Glomerular visceral epithelial cell (primary cell): ENCODE data around the gene ABCB9.
"Not testable (repeated sequence)": the region's sequence is repeated elsewhere in the genome, so short reads cannot be mapped to it uniquely, and the experiment has no call there.

Source experiments
- DNase-seq: peaks from one replicate; pipeline ENCODE4 v3.0.0-alpha.2; 2016; ENCODE audit errors: extremely low spot score

The ABCB9 gene

DNA sequence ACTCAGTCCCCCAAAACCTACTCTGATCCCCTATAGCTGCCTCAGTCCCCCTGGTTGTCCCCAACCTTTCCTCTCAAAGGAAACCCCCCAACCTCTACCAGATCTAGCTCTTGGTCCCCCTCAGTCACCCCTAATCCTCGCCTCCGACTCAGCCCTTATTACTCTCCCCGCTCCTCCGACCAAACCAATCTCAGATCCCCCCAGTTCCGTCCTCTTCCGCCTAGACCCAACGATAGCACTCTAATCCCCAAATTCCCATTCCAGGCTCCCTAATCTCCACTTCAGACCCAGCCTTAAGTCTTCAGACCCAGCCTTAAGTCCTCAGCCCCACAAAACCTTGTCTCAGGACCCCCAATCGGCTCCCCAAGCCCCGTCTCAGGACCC is 71.0 kb downstream of the ABCB9 start:
- DNase-seq = no peak

DNA sequence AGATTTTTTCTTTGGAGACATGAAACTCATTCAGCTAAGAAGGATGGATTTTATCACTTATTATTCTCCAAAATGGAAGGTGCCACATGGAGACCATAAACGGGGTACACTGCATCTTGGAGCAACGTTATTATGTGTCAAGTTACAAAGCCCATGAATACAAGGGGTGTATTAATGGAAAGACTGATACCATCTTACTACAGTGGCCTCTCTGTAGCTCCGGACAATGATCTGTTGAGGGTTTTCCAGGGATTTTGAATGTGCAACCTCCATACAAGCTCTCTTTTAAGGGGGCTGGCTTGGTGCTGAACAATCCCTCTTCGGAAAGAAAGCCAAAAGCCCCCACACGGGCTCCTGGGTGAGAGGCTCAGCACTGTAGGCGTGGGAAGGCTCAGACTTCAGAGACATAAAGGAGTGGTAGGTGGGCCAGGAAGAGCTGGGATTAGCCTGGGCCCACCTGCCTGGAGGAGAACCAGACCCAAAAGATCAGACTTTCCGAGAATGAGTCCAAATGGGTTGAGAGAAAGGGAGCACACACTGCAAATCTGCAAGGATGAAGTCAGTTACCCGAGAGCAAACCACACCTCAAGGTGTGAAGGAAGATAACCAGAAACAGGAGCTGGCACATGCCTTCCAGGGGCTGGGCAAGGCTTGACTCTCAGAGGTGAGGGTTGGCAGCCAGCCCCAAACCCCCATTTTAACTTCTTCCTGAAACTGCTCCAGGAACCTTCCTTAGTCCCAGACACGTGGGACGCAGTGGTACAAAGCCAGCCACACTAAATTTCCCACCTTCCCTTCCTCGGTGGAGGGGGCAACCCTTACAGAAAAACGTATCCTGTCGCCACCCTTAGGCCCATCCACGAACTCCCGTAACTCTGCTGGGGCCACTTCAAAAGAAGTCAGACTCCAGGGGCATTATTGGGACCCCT is 71.8 kb downstream of the ABCB9 start:
- DNase-seq = no peak

DNA sequence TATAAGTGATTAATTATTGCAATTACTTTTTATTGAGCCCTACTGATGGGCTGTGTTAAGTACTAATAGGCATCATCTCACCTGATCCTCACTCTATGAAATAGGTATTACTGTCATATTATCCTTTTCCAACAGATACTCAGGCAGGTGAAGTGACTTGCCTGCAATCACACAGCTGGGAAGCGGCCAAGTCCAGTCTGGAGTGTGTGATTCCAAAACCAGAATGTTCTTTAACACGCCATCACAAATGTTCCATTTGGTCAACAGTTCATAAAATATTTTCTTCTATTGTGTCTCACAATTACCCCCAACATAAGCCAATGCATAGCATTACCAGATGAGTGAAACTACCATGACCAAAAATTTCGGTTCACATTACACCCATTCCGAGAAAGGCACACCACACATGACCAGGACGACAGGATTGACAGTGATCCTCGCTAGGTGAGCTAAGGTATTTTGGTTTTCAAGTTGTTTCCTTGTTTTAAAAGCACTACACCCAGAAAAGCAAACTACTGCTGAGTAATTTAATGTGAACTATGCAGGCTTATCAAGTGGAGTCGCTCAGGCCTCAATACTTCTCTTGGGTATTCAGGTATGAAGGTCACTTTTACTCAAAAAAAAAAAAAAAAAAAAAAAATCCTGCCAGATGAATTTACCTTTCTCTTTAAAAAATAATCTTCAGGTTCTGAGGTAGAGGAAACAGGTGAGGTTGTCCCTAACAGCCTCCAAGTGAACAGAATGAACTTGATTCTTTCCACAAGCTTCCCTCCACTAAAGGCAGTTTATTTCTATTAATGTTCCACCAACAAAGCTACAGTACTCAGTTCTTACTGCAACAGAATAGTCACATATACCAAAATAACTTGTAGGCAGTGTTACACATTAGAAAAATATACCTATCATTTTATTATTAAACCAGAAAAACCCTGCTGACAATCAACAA is 72.8 kb downstream of the ABCB9 start:
- DNase-seq = no peak

DNA sequence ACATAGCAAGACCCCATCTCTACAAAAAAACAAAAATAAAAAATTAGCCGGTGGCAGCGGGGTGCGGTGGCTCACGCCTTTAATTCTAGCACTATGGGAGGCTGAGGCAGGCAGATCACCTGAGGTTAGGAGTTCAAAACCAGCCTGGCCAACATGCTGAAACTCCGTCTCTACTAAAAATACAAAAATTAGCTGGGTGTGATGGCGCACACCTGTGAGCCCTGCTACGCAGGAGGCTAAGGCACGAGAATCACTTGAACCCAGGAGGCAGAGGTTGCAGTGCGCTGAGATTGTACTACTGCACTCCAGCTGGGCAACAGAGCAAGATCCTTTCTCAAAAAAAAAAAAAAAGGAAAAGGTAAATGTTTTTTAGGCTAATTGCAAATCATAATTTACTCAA is 73.5 kb downstream of the ABCB9 start:
- DNase-seq = not testable (repeated sequence)

DNA sequence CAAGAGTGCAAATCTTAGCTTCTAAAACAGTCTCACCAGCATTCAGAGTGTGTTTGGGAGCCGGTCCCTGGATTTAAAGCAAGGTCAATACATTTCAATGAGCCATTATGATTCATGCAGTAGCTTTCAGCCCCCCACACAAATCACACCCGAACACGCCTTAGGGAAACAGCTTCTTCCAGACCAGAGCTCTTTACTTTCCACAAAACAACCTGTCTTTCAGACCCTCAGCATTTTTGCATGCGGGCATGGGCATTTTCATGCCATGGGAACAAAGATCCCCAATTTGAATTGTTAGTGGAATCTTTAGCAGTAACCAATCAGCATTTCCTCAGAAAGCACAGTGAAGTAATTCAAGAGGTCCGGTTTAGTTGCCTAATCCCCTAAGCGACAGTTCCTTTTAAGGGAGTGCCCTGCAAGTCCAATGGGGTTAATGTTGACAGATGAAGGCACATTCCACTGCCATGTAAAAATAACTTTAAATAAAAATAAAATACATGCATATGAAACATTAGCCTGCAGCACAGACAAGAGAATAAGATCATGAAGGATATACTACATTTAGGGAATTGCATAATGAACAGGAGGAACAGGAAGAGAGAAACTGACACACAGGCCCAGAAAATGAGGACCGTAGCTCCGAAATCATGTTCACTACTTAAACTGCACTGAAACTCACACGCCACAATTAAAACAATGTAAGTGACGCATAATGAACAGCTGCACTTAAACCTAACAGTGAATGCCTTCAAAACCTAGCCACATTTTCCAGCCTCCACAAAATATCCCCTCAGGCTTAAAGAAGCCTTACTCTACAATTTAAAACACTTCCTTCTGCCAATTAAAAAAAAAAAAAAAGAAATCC is 74.4 kb downstream of the ABCB9 start:
- no peak for DNase-seq

DNA sequence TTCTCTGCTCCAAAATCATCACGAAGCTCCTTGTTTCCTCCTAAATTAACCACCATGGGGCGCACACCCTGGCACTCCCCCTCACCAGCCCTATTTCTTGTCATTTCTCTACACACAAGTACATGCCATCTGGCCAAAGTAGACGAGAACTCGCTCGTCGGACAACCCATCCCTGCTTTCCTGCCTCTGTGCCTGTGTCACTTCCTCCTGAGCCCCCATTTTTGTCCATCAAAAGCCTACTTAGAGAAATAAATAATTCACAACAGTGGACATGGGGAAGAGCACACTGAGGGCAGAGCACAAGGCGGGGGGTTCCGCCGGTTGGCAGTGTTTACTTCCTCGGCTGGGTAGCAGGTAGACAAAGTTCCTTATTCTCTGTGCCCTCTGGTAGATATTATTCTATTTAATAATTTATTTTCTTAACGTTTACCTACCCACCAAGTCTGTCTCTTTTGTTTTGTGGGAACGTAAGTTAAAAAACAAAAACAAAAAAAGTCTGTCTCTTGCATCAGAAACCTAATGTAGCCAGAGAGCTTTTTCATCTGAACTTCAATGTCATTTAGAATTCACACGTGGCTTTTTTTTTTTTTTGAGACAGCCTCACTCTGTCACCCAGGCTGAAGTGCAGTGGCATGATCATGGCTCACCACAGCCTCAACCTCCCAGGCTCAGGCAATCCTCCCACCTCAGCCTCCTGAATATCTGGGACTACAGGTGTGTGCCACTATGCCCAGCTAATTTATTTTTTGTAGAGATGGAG is 76.3 kb downstream of the ABCB9 start:
- no peak for DNase-seq

DNA sequence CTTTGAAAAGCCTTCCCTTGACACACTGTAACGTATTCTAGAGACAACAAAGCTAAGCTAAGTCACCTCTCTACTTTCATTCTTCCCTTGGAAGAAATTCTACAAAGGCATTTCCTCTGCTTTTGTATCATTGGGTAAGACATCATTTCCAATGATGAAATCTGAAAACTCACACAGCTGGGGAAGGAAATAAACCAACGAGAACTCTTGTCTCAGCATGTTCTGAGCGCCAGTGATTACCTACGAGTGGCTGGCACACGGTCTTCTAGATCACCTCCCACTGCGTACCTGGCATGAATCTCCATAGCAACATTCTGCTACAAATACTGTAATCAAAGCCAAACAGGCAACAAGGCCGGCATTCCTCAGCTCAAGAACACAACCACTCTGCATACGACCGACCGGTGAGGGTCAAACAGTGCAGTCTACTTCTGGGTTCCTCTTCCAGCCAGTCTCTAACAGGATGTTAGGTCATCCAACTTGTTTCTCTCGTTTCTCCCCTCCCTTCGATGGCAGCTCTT is 78.0 kb downstream of the ABCB9 start:
- DNase-seq = peak; percentile 80

DNA sequence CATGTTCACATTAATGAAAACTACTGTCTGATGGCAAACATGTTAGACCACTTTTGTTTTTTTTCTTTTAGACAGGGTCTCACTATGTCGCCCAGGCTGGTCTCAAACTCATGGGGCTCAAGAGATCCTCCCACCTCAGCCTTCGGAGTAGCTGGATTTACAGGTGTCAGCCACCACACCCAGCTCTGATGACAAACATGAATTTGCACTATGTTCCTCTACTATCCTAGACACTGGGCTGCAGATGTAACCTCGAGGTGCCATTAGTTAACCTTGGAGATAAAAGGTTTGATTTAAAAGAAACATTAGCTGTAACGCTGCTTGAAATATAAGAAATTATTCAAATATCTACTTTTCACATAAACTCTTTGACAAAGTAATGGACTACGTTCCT is 78.4 kb downstream of the ABCB9 start:
- DNase-seq = no peak

DNA sequence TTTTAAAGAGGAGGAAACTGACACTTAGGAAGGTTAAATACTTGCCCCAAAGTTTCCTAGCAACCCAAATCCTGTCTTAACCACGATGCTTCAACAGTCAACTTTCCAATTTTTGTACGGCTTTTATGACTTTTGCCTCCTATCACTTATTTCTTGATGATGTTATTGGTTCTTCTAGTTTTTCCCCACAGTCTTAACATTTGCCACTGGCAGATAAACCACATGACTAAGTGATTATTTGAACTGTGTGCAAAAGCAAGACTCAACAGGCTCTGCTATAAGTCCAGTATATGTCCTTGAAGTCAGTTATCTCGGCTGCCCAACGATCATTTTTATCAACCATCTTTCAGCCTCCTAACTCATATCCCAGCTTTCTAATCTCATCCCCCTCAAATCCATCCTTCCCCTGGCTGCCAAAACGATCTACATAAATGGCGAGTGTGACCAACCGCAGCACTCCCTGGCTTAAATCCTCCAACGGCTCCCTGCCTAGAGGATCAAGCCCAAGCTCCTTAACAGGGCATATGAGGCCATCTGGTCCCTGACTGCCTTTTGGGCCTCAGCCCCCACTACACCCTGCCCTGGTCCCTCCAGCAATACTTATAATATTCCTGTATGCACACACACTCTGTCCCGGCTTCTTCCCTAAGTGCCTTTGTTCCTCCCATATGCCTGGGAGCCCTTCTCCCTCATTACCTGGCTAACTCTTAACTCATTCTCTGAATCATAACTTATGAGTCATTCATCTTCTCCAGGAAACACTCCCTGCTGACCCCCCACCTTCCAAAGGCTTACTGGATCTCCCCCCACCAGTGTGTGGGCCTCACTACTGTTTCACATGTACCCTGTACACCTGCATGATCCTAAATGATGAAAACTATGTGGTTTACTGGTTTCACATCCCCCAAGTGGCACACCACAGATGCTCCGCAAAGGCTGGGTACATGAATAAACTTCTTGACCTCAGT is 79.1 kb downstream of the ABCB9 start:
- DNase-seq = peak; percentile 81

DNA sequence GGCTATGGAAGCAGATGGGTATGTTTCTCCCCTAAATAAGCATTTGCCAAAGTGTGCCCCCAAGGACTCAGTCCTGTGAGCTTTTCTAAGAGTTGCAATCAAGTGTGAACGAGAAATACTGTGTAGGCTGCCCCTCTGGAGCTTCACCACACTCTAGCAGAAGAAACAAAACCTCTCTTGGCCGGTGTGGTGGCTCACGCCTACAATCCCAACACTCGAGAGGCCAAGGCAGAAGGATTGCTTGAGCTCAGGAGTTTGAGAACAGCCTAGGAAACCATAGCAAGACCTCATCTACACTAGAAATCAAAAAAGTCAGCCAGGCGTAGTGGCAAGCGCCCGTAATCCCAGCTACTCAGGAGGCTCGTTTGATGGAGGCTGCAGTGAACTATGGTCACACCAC is 80.1 kb downstream of the ABCB9 start:
- no peak for DNase-seq

DNA sequence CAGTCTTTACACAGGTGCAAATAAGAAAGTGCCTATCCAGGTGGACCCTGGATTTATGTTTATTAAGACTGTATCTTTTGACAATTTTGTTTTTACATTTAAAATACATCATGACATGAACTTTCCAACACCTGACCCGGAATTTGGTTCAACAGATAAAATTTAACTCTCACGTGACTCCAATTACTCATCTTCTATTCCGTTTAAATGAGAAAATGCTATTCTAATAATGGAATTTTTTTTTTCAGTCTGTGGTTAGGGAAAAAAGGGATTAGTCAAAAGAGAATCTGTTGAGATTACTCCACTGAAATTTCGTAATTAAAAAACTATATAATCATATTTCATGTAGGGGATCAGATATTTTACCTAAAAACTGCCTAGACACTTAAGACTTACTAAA is 81.4 kb downstream of the ABCB9 start:
- DNase-seq = no peak

DNA sequence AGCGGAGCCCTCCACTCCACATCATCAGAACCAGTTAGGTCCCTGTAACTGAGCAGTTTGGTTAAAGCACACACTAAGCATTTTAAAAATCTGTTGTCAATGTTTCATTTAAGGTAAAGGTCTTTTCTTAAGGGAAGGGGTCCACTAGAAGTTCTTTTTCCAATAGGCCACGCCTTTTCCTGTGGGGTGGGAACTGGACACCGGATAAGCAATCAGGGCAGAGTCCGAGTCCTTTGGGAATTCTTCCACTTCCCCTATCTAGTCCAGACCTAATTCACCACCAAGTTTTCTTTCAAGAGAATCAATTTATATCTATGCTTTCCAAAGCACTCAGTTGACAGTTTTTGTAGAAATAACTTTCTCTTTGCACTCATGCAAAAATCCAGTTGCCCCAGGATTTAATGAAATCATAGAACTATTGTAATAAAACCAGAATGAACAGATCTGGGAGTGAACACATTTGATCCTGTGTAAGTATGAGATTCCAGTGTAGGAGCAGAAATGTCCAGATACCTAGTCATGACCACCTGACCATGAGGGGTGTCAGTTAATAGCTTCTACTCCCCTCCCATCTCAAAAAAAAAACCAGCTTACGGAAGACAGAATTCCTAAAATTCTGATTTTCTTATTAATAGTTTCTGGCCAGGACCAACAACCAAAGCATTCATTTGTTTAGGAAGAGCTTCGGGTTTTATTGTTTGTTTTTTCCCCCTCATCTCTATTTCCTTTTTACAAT is 82.0 kb downstream of the ABCB9 start:
- DNase-seq = no peak

DNA sequence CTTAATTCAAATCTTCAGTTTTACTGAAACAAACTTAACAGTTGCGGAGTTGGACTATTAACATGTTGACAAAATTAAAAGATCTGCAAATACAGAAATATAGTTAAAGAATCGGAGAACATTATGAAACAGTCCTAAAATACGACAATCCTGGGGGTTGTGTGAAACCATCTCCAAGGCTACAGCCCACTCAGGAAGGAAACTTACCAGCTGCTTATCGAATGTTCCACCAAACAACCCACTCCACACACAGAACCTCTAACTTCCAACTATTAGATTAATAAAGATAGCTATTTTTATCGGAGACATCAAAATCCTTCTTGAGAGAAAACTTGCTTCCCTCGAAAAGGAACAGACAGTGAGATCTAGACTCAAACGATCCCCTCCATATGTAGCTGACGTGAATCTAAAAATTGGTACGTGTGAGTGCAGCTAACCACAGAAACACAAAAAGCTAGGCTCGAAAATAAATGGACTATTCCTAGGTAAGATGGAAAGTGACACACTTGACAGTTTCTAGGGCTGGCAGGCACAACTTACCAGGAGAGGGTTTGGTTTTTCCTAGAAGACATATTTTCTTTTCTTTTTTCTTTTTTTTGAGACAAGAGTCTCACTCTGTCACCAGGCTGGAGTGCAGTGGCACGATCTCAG is 83.2 kb downstream of the ABCB9 start:
- no peak for DNase-seq

DNA sequence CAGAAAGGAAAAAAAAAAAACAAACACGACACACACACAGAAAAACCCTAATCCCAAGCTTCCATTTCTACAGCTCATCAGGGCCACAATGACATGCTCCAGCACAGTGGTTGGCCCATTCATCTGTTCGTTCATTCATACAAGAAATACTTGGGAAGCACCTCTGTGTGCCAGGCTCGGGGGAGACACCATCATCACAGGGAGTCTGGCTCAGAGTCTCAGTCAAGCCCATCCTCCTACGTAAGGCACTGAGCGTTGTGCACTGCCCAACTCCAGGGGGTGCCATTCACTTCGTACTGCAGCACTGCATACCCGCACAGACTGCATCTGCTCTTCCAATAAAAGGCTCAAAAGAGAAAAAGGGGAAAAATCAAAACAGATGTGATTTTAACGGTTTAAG is 85.6 kb downstream of the ABCB9 start:
- DNase-seq = no peak

DNA sequence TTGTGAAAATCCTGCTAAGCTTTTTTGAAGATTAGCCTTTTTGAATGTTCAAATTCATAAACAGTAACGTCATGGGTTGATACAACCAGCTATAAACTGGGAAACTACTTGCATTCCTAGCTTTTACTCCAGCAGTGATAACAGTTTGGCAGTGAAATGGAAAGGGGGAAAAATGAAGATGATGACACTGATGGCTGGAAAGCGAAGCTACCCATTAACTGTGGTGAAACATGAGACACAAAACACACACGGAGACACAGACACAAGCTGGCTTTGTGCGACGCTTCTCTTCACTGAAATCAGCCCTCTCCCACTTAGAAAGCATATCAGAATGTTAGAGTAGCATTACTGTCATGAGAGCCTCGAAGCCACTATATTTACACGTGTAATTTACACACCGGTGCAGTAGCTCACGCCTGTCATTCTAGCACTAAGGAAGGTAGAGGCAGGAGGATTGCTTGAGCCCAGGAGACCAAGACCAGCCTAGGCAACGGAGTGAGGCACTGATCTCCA is 86.1 kb downstream of the ABCB9 start:
- DNase-seq = no peak
